Measurements from ENCODE around the gene KRT77. TPM values are rescaled to one million over a fixed set of nuclear protein-coding genes. Genes with fewer than 3 reads are reported as not detected.

KRT77 gene
- polyA plus RNA-seq, 1 of the 3 experiments (the other 2 are of a cell fraction) = not detected

GRCh38 chr12:52721838-52722470 lies 18.6 kb upstream of the KRT77 start:
- Histone ChIP-seq H3K4me1 (ENCODE audit: control insufficient read depth in 1 of 2, insufficient read depth in 2 of 2, low read depth in 1 of 2, low read length in 1 of 2) (no peaks in the 10 kb centered on the region), H3K79me2 (ENCODE audit: insufficient read depth) (no peaks in the 10 kb centered on the region), H4K20me1 (ENCODE audit: insufficient read depth) (no peaks in the 10 kb centered on the region), H3K4me2 (no peak overlapping the region), H3K9ac (no peak overlapping the region), H3K4me3 (ENCODE audit: low read depth in 2 of 2, low read length in 1 of 2) (no peak overlapping the region), H3K36me3 (replicated peaks in 1 of 2; ENCODE audit: control insufficient read depth in 1 of 2, insufficient read depth in 2 of 2, low read length in 1 of 2) (no peaks in the 10 kb centered on the region), H3K9me2 (no peaks in the 10 kb centered on the region), H3K27ac (ENCODE audit: low read depth in 2 of 2, low read length in 1 of 2) (no peak overlapping the region), H2AFZ (ENCODE audit: low read depth) (no peak overlapping the region), H3F3A (replicated peaks; ENCODE audit: insufficient read depth) (no peaks in the 10 kb centered on the region), H3K27me3 (ENCODE audit: insufficient read depth) (peaks cover 6% of the 10 kb centered on the region; the same call in 1 of the 2 replicates), H3K9me3 (no peaks in the 10 kb centered on the region)
- WGBS (ENCODE audit: low lambda C conversion rate) = 11% methylated on average over 3 of the region's 3 CpGs
- DNase-seq = no peak
- CTCF ChIA-PET = no interaction called here
- POLR2A ChIA-PET = no interaction called here
- TF ChIP-seq FOXJ3 (CRISPR knock-in tag; IDR thresholded peaks at IDR 0.05) (no peak), EP300 (IDR thresholded peaks at IDR 0.05; ENCODE audit: borderline replicate concordance in 1 of 2, low read depth in 1 of 2, low read length in 1 of 2) (no peak)
- TF ChIP-seq, protein P1, sequence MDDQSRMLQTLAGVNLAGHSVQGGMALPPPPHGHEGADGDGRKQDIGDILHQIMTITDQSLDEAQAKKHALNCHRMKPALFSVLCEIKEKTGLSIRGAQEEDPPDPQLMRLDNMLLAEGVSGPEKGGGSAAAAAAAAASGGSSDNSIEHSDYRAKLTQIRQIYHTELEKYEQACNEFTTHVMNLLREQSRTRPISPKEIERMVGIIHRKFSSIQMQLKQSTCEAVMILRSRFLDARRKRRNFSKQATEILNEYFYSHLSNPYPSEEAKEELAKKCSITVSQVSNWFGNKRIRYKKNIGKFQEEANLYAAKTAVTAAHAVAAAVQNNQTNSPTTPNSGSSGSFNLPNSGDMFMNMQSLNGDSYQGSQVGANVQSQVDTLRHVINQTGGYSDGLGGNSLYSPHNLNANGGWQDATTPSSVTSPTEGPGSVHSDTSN (IDR thresholded peaks at IDR 0.05) = no peak

DNA sequence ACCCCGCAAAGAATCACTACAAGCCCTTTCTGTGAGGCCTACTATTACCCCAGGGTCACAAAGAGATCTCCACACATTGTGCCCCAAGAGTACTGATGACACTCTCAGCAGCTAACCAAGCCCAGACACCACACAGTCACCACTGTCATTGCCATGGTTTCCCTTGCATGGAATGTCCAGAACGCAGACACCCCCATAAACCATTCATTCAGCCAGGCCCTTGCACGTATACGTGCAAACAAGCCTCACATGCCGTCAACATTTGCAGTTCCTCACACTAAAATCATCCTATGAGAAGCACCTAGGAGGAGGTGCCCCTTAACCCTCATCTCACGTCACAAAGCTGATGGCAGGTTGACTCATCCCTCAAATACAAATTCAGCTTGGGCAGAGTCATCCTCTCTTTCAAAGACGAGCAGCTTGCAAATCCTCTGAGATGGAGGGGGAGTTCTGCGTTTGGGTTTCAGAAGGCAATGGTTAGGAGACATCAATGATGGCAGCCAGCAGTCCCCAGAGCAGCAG lies 17.1 kb upstream of the KRT77 start:
- Histone ChIP-seq H3K4me2 (no peak overlapping the region), H3K27me3 (ENCODE audit: insufficient read depth) (peaks cover 16% of the 10 kb centered on the region), H4K20me1 (ENCODE audit: insufficient read depth) (no peaks in the 10 kb centered on the region), H3K36me3 (replicated peaks in 1 of 2; ENCODE audit: control insufficient read depth in 1 of 2, insufficient read depth in 2 of 2, low read length in 1 of 2) (no peaks in the 10 kb centered on the region), H3K27ac (ENCODE audit: low read depth in 2 of 2, low read length in 1 of 2) (no peak overlapping the region), H3K9me2 (no peaks in the 10 kb centered on the region), H3K4me1 (ENCODE audit: control insufficient read depth in 1 of 2, insufficient read depth in 2 of 2, low read depth in 1 of 2, low read length in 1 of 2) (no peaks in the 10 kb centered on the region), H3K9ac (no peak overlapping the region), H2AFZ (ENCODE audit: low read depth) (no peak overlapping the region), H3K79me2 (ENCODE audit: insufficient read depth) (no peaks in the 10 kb centered on the region), H3K9me3 (no peaks in the 10 kb centered on the region), H3K4me3 (ENCODE audit: low read depth in 2 of 2, low read length in 1 of 2) (no peak overlapping the region), H3F3A (replicated peaks; ENCODE audit: insufficient read depth) (no peaks in the 10 kb centered on the region)
- no peak for DNase-seq
- TF ChIP-seq EP300 (IDR thresholded peaks at IDR 0.05; ENCODE audit: borderline replicate concordance in 1 of 2, low read depth in 1 of 2, low read length in 1 of 2) = no peak
- TF ChIP-seq TCF12 (IDR thresholded peaks at IDR 0.05) = no peak
- no peak for TF ChIP-seq YY1 (IDR thresholded peaks at IDR 0.05; ENCODE audit: low read depth)
- TF ChIP-seq GATA2 (CRISPR knock-in tag; IDR thresholded peaks at IDR 0.05) = no peak
- no peak for TF ChIP-seq SIN3A (IDR thresholded peaks at IDR 0.05; ENCODE audit: borderline replicate concordance, low read depth, low read length)
- no peak for TF ChIP-seq CHD2 (IDR thresholded peaks at IDR 0.05; ENCODE audit: low read length, partially characterized antibody)
- no peak for TF ChIP-seq ELF1 (IDR thresholded peaks at IDR 0.05)
- POLR2A ChIA-PET = no interaction called here
- CTCF ChIA-PET = no interaction called here
- 11% methylated on average over 8 of the region's 8 CpGs for WGBS (ENCODE audit: low lambda C conversion rate)

DNA sequence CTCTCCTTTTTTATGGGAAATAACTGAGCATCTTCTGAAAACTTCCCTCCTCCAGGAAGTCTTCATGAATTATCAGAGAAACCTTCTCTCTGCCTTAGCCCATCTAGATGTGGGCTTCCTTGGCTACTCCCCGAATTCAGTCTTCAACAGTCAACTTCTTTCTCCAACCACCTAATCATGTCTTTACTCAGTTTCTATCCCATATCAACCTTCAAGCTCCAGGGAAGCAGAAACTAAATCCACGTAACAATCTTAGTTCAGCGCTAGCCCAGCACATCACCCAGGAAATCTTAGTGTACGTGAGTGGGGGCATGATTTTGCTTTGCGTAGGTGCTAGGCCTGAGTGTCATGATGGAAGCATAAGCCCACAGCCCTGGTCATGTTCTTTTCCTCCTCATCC lies 12.7 kb upstream of the KRT77 start:
- H3K9ac ChIP-seq = no peak overlapping the region
- H3K36me3 ChIP-seq (replicated peaks in 1 of 2; ENCODE audit: control insufficient read depth in 1 of 2, insufficient read depth in 2 of 2, low read length in 1 of 2) = no peaks in the 10 kb centered on the region
- no peaks in the 10 kb centered on the region for H3K9me2 ChIP-seq
- no peaks in the 10 kb centered on the region for H4K20me1 ChIP-seq (ENCODE audit: insufficient read depth)
- H3K9me3 ChIP-seq = no peaks in the 10 kb centered on the region
- H3K27ac ChIP-seq (ENCODE audit: low read depth in 2 of 2, low read length in 1 of 2) = no peak overlapping the region
- H3K4me2 ChIP-seq = no peak overlapping the region
- H3K4me1 ChIP-seq (ENCODE audit: control insufficient read depth in 1 of 2, insufficient read depth in 2 of 2, low read depth in 1 of 2, low read length in 1 of 2) = no peaks in the 10 kb centered on the region
- POLR2A ChIA-PET = no interaction called here
- no peak overlapping the region for H3K4me3 ChIP-seq (ENCODE audit: low read depth in 2 of 2, low read length in 1 of 2)
- no peak overlapping the region for H2AFZ ChIP-seq (ENCODE audit: low read depth)
- CTCF ChIA-PET = interaction anchor here (1.0 kb wide), 2 partner anchors 9 to 265 kb away, joined by 3 read pairs; no protein-coding TSS in a partner anchor
- H3K79me2 ChIP-seq (ENCODE audit: insufficient read depth) = no peaks in the 10 kb centered on the region; the same call in 1 of the 2 replicates
- peaks cover 44% of the 10 kb centered on the region for H3K27me3 ChIP-seq (ENCODE audit: insufficient read depth)
- WGBS (ENCODE audit: low lambda C conversion rate) = 57% methylated on average over 5 of the region's 5 CpGs
- no peak for DNase-seq
- no peaks in the 10 kb centered on the region for H3F3A ChIP-seq (replicated peaks; ENCODE audit: insufficient read depth)
- TF ChIP-seq SIN3A (IDR thresholded peaks at IDR 0.05; ENCODE audit: borderline replicate concordance, low read depth, low read length) = no peak
- no peak for TF ChIP-seq JUND (IDR thresholded peaks at IDR 0.05)
- no peak for TF ChIP-seq NFIC (IDR thresholded peaks at IDR 0.05; ENCODE audit: borderline replicate concordance)
- TF ChIP-seq MAX (IDR thresholded peaks at IDR 0.05; ENCODE audit: low read depth) = no peak
- TF ChIP-seq EP300 (IDR thresholded peaks at IDR 0.05; ENCODE audit: borderline replicate concordance in 1 of 2, low read depth in 1 of 2, low read length in 1 of 2) = no peak
- TF ChIP-seq EZH2phosphoT487 (IDR thresholded peaks at IDR 0.05; ENCODE audit: borderline replicate concordance, low read depth) = no peak
- no peak for TF ChIP-seq NRF1 (IDR thresholded peaks at IDR 0.05; ENCODE audit: low read depth, low read length)
- TF ChIP-seq TEAD4 (IDR thresholded peaks at IDR 0.05; ENCODE audit: borderline replicate concordance, insufficient read depth) = no peak
- no peak for TF ChIP-seq CHD2 (IDR thresholded peaks at IDR 0.05; ENCODE audit: low read length, partially characterized antibody)
- TF ChIP-seq, protein P2, sequence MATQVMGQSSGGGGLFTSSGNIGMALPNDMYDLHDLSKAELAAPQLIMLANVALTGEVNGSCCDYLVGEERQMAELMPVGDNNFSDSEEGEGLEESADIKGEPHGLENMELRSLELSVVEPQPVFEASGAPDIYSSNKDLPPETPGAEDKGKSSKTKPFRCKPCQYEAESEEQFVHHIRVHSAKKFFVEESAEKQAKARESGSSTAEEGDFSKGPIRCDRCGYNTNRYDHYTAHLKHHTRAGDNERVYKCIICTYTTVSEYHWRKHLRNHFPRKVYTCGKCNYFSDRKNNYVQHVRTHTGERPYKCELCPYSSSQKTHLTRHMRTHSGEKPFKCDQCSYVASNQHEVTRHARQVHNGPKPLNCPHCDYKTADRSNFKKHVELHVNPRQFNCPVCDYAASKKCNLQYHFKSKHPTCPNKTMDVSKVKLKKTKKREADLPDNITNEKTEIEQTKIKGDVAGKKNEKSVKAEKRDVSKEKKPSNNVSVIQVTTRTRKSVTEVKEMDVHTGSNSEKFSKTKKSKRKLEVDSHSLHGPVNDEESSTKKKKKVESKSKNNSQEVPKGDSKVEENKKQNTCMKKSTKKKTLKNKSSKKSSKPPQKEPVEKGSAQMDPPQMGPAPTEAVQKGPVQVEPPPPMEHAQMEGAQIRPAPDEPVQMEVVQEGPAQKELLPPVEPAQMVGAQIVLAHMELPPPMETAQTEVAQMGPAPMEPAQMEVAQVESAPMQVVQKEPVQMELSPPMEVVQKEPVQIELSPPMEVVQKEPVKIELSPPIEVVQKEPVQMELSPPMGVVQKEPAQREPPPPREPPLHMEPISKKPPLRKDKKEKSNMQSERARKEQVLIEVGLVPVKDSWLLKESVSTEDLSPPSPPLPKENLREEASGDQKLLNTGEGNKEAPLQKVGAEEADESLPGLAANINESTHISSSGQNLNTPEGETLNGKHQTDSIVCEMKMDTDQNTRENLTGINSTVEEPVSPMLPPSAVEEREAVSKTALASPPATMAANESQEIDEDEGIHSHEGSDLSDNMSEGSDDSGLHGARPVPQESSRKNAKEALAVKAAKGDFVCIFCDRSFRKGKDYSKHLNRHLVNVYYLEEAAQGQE (IDR thresholded peaks at IDR 0.05; ENCODE audit: low read depth, low read length) = no peak
- no peak for TF ChIP-seq FOXM1 (IDR thresholded peaks at IDR 0.05; ENCODE audit: low read depth)
- no peak for TF ChIP-seq TAF1 (IDR thresholded peaks at IDR 0.05; ENCODE audit: borderline replicate concordance, low read depth, low read length)

Measured in SK-N-SH (cell line).